Measurements from ENCODE around the gene ATG16L2. TPM values are rescaled to one million over a fixed set of nuclear protein-coding genes. Genes with fewer than 3 reads are reported as not detected.

Gene ATG16L2
- total and polyA plus RNA-seq, 2 donors (not counting 1 experiment from before 2014, with no cell fraction given) = 3.3 to 8.8 TPM

DNA sequence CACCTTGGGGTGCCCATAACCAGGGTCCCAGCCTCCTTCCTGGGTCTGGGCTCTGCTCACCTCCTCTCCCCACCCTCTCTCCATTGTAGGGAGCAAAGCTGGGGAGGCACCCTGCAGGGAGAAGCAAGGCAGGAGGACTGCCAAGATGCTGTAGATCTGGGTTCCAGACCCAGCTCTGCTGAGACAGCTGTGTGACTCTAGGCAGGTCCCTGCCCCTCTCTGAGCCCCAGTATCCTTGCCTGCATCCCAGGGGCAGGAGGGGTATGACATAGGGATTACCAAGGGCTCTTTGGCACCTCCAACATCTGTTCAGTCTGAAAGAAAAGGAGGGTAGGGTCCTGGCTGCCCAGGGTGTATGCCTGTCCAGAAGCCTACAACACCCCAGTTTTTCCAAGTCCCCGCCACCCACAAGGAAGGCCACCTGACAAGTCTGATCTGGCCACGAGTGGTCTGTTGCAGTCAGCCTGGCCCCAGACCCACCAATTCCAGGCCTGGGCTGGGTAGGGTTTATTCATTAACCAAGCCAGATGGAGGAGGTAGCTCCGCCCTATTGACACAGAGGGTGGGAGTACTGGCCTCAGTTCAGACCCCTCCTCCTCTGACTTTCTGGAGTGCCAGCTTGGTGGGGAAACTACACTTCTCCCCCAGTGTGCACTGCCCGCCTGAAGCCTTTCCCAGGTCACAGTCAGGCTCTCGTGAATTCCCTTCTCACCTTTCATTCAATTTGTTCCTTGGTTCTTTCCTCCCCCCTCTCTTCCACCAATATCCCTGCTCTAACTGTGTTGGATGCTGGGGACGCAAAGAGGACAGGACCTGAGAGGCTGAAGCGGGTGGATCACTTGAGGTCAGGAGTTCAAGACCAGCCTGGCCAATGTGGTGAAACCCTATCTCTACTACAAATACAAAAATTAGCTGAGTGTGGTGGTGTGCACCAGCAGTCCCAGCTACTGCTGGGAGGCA lies 35.4 kb upstream of the ATG16L2 start:
- H4K20me1 ChIP-seq (ENCODE audit: control insufficient read depth, extremely low read depth, insufficient read depth, low read length) = no peaks in the 10 kb centered on the region
- H3K27ac ChIP-seq (ENCODE audit: insufficient read depth, low read length) = no peak overlapping the region
- H2AFZ ChIP-seq (ENCODE audit: low read length) = no peak overlapping the region
- H3K36me3 ChIP-seq (ENCODE audit: control insufficient read depth, insufficient read depth, low read length) = no peaks in the 10 kb centered on the region
- no peak overlapping the region for H3K4me2 ChIP-seq (ENCODE audit: extremely low read depth, insufficient read depth, low read length)
- no peaks in the 10 kb centered on the region for H3K79me2 ChIP-seq (ENCODE audit: control insufficient read depth, insufficient read depth, low read length)
- H3K27me3 ChIP-seq (ENCODE audit: control insufficient read depth, insufficient read depth, low read length) = peaks cover 3% of the 10 kb centered on the region
- no peak for DNase-seq (ENCODE audit: low read depth in 2 of 2)
- H3K4me3 ChIP-seq (replicated peaks in 1 of 4; ENCODE audit: control extremely low read depth in 1 of 4, insufficient read depth in 1 of 4, low read depth in 3 of 4, low read length in 4 of 4) = no peak overlapping the region
- peaks cover 2% of the 10 kb centered on the region for H3K4me1 ChIP-seq (ENCODE audit: control insufficient read depth, extremely low read depth, insufficient read depth, low read length)
- no peak for TF ChIP-seq EZH2 (IDR thresholded peaks at IDR 0.05; ENCODE audit: low read length, missing control alignments)
- TF ChIP-seq, protein P1, sequence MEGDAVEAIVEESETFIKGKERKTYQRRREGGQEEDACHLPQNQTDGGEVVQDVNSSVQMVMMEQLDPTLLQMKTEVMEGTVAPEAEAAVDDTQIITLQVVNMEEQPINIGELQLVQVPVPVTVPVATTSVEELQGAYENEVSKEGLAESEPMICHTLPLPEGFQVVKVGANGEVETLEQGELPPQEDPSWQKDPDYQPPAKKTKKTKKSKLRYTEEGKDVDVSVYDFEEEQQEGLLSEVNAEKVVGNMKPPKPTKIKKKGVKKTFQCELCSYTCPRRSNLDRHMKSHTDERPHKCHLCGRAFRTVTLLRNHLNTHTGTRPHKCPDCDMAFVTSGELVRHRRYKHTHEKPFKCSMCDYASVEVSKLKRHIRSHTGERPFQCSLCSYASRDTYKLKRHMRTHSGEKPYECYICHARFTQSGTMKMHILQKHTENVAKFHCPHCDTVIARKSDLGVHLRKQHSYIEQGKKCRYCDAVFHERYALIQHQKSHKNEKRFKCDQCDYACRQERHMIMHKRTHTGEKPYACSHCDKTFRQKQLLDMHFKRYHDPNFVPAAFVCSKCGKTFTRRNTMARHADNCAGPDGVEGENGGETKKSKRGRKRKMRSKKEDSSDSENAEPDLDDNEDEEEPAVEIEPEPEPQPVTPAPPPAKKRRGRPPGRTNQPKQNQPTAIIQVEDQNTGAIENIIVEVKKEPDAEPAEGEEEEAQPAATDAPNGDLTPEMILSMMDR (conservative IDR thresholded peaks at IDR 0.05 in 1 of 2, IDR thresholded peaks at IDR 0.05 in 1 of 2; ENCODE audit: low read depth in 1 of 2, low read length in 2 of 2) = no peak
- no peaks in the 10 kb centered on the region for H3K9me3 ChIP-seq (ENCODE audit: control insufficient read depth, insufficient read depth, low read depth, low read length)
- H3K9ac ChIP-seq (ENCODE audit: insufficient read depth, low read length) = no peak overlapping the region

DNA sequence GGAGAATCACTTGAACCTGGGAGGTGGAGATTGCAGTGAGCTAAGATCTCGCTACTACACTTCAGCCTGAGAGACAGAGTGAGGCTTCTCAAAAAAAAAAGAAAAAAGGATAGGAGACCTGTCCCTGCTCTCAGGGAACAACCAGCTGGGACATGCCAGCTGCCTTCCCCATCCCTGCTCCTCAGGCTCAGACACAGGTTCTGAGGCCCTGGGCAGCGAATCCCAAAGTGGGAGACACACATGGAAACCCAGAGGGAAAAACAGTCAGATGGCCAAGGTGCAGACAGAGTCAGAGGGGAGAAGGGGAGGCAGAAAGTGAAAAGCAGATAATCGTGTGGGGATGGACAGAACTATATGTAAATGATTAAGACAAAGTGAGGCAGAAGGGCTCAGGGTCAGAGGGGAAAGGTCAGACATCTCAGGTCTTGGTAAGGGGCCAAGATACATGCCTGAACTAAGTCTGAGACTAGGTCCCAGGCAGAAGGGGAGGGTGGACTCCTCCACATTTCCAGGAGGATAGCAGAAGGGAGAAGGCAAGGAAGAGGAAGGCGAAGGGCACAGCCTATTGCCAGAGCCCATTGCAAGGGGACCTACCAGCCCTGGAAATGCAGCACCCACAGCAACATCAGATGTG lies 34.6 kb upstream of the ATG16L2 start:
- H3K9ac ChIP-seq (ENCODE audit: insufficient read depth, low read length) = no peak overlapping the region
- DNase-seq (ENCODE audit: low read depth in 2 of 2) = no peak
- no peaks in the 10 kb centered on the region for H3K4me1 ChIP-seq (ENCODE audit: control insufficient read depth, extremely low read depth, insufficient read depth, low read length)

More for the DNA sequence above, 34.6 kb upstream of the ATG16L2 start:
- no peaks in the 10 kb centered on the region for H3K36me3 ChIP-seq (ENCODE audit: control insufficient read depth, insufficient read depth, low read length)
- no peak overlapping the region for H3K27ac ChIP-seq (ENCODE audit: insufficient read depth, low read length)
- TF ChIP-seq, protein P1 (conservative IDR thresholded peaks at IDR 0.05 in 1 of 2, IDR thresholded peaks at IDR 0.05 in 1 of 2; ENCODE audit: low read depth in 1 of 2, low read length in 2 of 2) = no peak
- TF ChIP-seq EZH2 (IDR thresholded peaks at IDR 0.05; ENCODE audit: low read length, missing control alignments) = no peak
- no peaks in the 10 kb centered on the region for H4K20me1 ChIP-seq (ENCODE audit: control insufficient read depth, extremely low read depth, insufficient read depth, low read length)
- H2AFZ ChIP-seq (ENCODE audit: low read length) = no peak overlapping the region
- H3K4me3 ChIP-seq (replicated peaks in 1 of 4; ENCODE audit: control extremely low read depth in 1 of 4, insufficient read depth in 1 of 4, low read depth in 3 of 4, low read length in 4 of 4) = no peak overlapping the region
- H3K9me3 ChIP-seq (ENCODE audit: control insufficient read depth, insufficient read depth, low read depth, low read length) = no peaks in the 10 kb centered on the region
- no peaks in the 10 kb centered on the region for H3K79me2 ChIP-seq (ENCODE audit: control insufficient read depth, insufficient read depth, low read length)
- no peak overlapping the region for H3K4me2 ChIP-seq (ENCODE audit: extremely low read depth, insufficient read depth, low read length)
- H3K27me3 ChIP-seq (ENCODE audit: control insufficient read depth, insufficient read depth, low read length) = peaks cover 3% of the 10 kb centered on the region

All from fibroblast of lung (primary cell).